Lower leg skin (tissue), 4 donors: ENCODE results near the gene PTHLH. TPM values are rescaled to one million over a fixed set of nuclear protein-coding genes. Genes with fewer than 3 reads are reported as not detected.

Experiments
- DNase-seq, 2 donors: peaks; one replicate each; pipeline ENCODE4 v3.0.0-alpha.2; 2019; ENCODE audit warnings: low spot score in 2 of 2
- H3K4me3 ChIP-seq: fragments of 200-600 bp; sonication (generic); 2 replicates; pipeline ENCODE4 v1.5.1; 2017; ENCODE audit warnings: mild to moderate bottlenecking, low read depth; ENCODE audit not compliant: poor library complexity, severe bottlenecking
- POLR2A ChIP-seq, 2 donors: fragments of 450-650 bp; IDR thresholded peaks; one replicate each; pipeline ENCODE4 v1.6.1; 2016 to 2017; ENCODE audit warnings: antibody characterized with exemption in 2 of 2, mild to moderate bottlenecking in 1 of 2, moderate library complexity in 1 of 2
- WGBS, 2 donors: methylation state at CpG; one replicate each; pipeline ENCODE4 v1.1.5; 2018; 5-methylcytosine and 5-hydroxymethylcytosine counted together
- intact Hi-C: fragments of 100-400 bp; cut with DNase I; formaldehyde crosslinking; loops from one replicate; pipeline ENCODE4 v1.15.0; 2023; ENCODE audit warnings: low total_unique reads
- total RNA-seq, 4 donors: library from RNA; depleted of rRNA; stranded (reverse); fragments of >200 nt; gene quantifications; one replicate each; pipeline ENCODE4 v1.1.0, GENCODE V29; 2016
- TF ChIP-seq, protein P1 (sequence below), 3 donors: fragments of 450-650 bp; IDR thresholded peaks; one replicate each; pipeline ENCODE4 v1.5.1; 2016; ENCODE audit warnings: antibody characterized with exemption in 3 of 3, mild to moderate bottlenecking in 3 of 3, moderate library complexity in 2 of 3

Gene PTHLH
- total RNA-seq, 4 donors from 2014 or later: 1.4 to 3.0 (median 2.1) TPM

DNA sequence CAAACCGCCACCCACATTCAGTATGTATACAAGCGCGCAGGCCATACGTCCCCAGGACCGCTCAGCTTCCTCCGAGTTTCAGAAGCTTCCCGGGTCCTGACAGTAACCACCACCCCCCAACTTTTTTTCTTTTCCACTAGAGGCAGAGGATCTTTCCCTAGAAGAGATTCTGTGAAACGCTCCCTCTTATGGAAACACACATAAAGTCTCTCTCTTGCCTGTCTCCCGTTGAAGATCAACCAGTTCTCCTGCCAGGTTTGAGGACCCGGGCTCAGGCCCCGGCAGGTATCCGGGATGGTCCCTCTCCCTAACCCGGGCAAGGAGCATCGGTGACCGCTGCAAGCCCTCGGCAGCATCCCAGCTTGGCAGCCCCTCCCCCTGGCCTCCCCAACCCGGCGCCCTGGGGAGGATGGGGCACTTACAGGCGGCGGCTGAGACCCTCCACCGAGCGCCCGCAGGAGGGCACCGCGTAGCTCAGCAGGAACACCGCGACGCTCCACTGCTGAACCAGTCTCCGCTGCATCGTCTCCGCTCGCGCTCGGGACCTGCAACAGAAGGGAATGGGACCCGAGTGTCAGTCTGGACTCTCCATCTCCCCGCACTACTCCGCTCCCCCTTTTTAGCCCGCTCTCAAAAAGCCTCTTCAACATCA lies 3.4 kb downstream of the PTHLH start:
- TF ChIP-seq POLR2A (IDR thresholded peaks at IDR 0.05): no peak
- TF ChIP-seq, protein P1, sequence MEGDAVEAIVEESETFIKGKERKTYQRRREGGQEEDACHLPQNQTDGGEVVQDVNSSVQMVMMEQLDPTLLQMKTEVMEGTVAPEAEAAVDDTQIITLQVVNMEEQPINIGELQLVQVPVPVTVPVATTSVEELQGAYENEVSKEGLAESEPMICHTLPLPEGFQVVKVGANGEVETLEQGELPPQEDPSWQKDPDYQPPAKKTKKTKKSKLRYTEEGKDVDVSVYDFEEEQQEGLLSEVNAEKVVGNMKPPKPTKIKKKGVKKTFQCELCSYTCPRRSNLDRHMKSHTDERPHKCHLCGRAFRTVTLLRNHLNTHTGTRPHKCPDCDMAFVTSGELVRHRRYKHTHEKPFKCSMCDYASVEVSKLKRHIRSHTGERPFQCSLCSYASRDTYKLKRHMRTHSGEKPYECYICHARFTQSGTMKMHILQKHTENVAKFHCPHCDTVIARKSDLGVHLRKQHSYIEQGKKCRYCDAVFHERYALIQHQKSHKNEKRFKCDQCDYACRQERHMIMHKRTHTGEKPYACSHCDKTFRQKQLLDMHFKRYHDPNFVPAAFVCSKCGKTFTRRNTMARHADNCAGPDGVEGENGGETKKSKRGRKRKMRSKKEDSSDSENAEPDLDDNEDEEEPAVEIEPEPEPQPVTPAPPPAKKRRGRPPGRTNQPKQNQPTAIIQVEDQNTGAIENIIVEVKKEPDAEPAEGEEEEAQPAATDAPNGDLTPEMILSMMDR (IDR thresholded peaks at IDR 0.05): no peak
- 2 to 4% methylated on average over 29 to 37 of the region's 38 CpGs for WGBS, 2 donors
- intact Hi-C loops: no loop called here
- no peak for DNase-seq
- H3K4me3 ChIP-seq: no peak overlapping the region

DNA sequence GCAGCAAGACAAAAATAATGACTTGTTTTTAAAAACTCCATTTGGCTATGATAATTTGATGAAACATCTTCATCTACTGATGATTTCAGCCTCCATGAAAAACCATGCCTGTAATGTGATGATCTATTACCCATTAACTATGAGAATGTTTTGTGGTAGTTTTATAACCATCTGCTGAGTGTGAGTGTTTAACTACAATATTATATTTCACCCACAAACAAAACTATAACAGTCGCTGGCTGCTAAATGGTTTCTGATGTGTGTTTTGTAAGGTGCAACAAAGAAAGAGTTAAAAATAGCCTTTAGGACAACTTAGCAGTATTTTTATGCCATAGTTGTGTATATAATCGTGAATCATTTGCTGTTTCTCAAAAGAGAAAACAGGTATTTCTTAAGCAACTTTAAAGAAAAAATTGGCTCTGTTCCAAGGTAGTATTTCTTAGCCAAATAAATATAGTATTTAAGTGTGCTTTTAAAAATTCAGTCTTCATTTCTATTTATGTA lies 4.9 kb downstream of the PTHLH start:
- intact Hi-C loops: no loop called here
- DNase-seq: no peak
- H3K4me3 ChIP-seq: no peak overlapping the region
- WGBS, 2 donors: 32 to 40% methylated on average over 2 of the region's 2 CpGs
- TF ChIP-seq, protein P1 (IDR thresholded peaks at IDR 0.05): no peak
- no peak for TF ChIP-seq POLR2A (IDR thresholded peaks at IDR 0.05)

GRCh38 chr12:27966870-27967269 lies 5.7 kb downstream of the PTHLH start:
- 25 to 35% methylated on average over 2 of the region's 2 CpGs for WGBS, 2 donors
- DNase-seq: no peak
- H3K4me3 ChIP-seq: no peak overlapping the region
- intact Hi-C loops: no loop called here
- no peak for TF ChIP-seq POLR2A (IDR thresholded peaks at IDR 0.05)
- TF ChIP-seq, protein P1 (IDR thresholded peaks at IDR 0.05): no peak

- no peak for DNase-seq
- TF ChIP-seq POLR2A (IDR thresholded peaks at IDR 0.05): no peak
- TF ChIP-seq, protein P1 (IDR thresholded peaks at IDR 0.05): no peak
- no peak overlapping the region for H3K4me3 ChIP-seq
- 64 to 75% methylated on average over 2 of the region's 2 CpGs for WGBS, 2 donors
- intact Hi-C loops: no loop called here
Measured at GRCh38 chr12:27965966-27966365, 6.6 kb downstream of the PTHLH start.

- TF ChIP-seq POLR2A (IDR thresholded peaks at IDR 0.05): no peak
- intact Hi-C loops: no loop called here
- H3K4me3 ChIP-seq: no peak overlapping the region
- DNase-seq: no peak
- whole genome bisulfite sequencing, 2 donors: 90 to 92% methylated on average over 1 of the region's 1 CpG
Measured at GRCh38 chr12:27965411-27965810, 7.1 kb downstream of the PTHLH start.

DNA sequence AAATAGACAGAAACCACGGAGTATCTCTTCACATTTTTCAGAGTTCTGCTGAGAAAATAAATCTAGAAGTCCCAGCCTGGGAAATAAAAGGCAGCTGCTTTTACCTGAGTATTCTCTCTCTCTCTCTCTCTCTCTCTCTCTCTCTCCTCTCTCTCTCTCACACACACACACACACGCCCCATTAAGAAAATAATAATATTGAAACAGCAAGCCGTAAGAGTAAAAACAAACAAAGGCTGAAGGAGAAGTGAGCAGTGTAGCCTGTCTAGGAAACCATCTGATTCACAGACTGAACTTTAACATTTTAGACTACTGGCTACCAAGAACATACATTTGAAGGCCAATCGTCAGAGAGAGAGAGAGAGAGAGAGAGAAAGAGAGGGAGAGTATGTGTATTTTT lies 8.4 kb downstream of the PTHLH start:
- no peak overlapping the region for H3K4me3 ChIP-seq
- 76 to 82% methylated on average over 4 of the region's 4 CpGs for WGBS, 2 donors
- TF ChIP-seq, protein P1 (IDR thresholded peaks at IDR 0.05): no peak
- no peak for TF ChIP-seq POLR2A (IDR thresholded peaks at IDR 0.05)
- intact Hi-C loops: no loop called here
- no peak for DNase-seq
